IPS-18a (cell line): ENCODE measurements around the gene LRIT2.

Experiments
- H3K27ac ChIP-seq: one replicate; pipeline ENCODE4 v1.5.1; 2013; ENCODE audit warnings: low read length
- H3K27me3 ChIP-seq: one replicate; pipeline ENCODE4 v1.6.1; 2013; ENCODE audit warnings: mild to moderate bottlenecking, low read length; ENCODE audit not compliant: control insufficient read depth, insufficient read depth
- H3K36me3 ChIP-seq: one replicate; pipeline ENCODE4 v1.6.1; 2013; ENCODE audit warnings: low read depth, low read length; ENCODE audit not compliant: control insufficient read depth
- H3K4me1 ChIP-seq: one replicate; pipeline ENCODE4 v1.6.1; 2013; ENCODE audit warnings: low read depth, low read length; ENCODE audit not compliant: control insufficient read depth
- H3K4me3 ChIP-seq: one replicate; pipeline ENCODE4 v1.5.1; 2013; ENCODE audit warnings: low read length
- H3K9ac ChIP-seq: one replicate; pipeline ENCODE4 v1.6.1; 2013; ENCODE audit warnings: mild to moderate bottlenecking, low read length, moderate library complexity
- H3K9me3 ChIP-seq: one replicate; pipeline ENCODE4 v1.6.1; 2013; ENCODE audit warnings: low read depth, low read length; ENCODE audit not compliant: control insufficient read depth

LRIT2 gene

DNA sequence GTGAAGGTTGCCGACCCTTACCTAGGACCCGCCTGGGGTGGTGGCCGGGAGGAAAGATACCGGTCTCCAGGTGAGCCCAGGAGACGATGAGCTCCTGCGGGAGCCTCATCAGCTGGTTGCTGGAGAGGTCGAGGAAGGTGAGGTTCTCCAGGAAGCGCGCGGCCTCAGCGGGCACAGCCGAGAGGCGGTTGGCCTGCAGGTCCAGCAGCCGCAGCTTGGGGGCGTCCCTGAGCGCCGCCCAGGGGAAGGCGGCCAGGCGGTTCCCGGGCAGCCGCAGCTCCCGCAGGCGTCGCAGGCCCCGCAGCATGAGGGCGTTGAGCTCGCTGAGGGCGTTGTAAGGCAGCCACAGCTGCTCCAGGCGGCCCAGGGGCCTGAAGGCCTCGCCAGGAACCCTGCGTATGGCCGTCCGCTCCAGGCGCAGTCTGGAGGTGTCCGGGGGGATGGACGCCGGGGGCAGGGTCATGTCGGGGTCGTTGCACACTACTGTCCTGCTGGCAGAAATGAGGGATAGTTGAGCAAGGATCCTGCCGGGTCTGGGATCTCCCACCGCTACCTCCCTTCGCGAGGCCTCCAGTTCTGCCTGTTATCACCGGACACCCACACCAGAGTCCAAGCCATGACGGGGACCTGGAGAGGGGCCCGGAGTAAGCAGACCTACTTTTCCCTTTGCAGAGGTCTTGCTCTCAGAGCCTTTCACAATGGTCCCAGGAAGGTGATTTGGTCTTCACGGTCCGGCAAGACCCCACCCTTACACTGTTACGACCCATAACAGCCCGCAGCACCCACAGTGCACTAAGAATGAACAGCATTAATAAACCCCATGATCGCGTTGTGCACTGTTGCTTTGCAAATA lies 12.1 kb upstream of the LRIT2 start:
- Histone ChIP-seq H3K4me3 (no peak overlapping the region), H3K27me3 (peaks cover 16% of the 10 kb centered on the region), H3K9me3 (no peaks in the 10 kb centered on the region), H3K36me3 (no peaks in the 10 kb centered on the region), H3K27ac (no peak overlapping the region), H3K9ac (no peak overlapping the region), H3K4me1 (peaks cover 3% of the 10 kb centered on the region)

DNA sequence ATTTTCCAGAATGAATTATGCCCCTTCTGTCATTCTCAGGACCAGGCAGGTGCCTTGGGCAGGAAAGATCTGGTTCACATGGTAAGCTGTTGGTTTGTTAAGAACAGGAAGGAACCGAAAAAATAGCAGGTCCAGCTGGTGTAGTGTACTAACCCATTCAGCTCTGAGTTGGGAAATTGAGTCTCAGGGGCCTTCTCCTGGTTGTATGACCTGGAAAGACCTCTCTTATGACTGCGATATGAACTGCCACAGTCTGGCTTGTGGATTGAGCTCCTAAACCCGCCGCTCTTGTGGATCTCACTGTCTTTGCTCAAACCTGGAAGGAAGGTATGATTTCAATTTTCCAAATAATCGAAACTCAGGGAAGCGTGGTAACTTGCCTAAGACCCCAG lies 11.5 kb upstream of the LRIT2 start:
- peaks cover 16% of the 10 kb centered on the region for H3K27me3 ChIP-seq
- H3K4me1 ChIP-seq = peaks cover 3% of the 10 kb centered on the region
- no peak overlapping the region for H3K27ac ChIP-seq
- no peaks in the 10 kb centered on the region for H3K9me3 ChIP-seq
- H3K9ac ChIP-seq = no peak overlapping the region
- H3K36me3 ChIP-seq = no peaks in the 10 kb centered on the region
- no peak overlapping the region for H3K4me3 ChIP-seq

DNA sequence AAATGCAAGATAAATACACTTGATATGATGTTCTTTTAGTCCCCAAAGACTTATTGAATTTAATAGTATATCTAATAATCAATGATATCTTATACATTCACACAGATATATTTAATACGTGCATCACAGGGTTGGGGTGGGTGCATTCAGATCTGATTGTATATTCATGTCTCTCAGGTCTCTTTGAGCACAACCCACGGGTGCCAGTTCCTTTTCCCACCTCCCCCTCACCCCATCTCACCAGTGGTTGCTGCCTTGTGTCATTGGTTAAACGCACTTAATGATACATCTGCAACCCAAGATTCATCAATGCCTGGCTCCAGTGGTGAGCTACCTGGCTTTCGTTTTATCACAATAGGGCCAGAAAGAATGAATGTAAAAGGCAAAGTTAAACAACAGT lies 9.8 kb upstream of the LRIT2 start:
- Histone ChIP-seq H3K4me3 (no peak overlapping the region), H3K9me3 (no peaks in the 10 kb centered on the region), H3K36me3 (no peaks in the 10 kb centered on the region), H3K9ac (no peak overlapping the region), H3K27ac (no peak overlapping the region), H3K27me3 (peaks cover 16% of the 10 kb centered on the region), H3K4me1 (peaks cover 3% of the 10 kb centered on the region)

DNA sequence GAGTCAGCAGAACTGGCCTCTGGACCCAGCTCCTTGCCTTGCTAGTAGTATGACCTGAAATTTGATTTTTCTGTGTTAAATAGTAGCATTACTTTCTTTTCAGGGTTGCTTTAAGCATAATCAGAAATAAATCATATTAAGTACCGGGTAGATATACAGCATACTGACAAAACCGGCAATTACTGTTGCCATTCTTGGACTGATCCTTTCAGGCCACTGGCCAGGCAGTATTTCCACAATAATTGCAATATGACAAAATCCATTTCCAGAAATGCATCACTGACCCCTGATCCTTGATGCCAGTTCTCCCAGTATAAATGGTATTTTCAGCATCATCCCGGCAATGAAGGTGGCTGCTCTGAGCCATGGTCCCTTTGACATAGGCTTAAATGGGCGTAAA lies 9.1 kb upstream of the LRIT2 start:
- no peaks in the 10 kb centered on the region for H3K9me3 ChIP-seq
- H3K36me3 ChIP-seq = no peaks in the 10 kb centered on the region
- no peak overlapping the region for H3K9ac ChIP-seq
- H3K27ac ChIP-seq = no peak overlapping the region
- no peak overlapping the region for H3K4me3 ChIP-seq
- H3K4me1 ChIP-seq = peaks cover 3% of the 10 kb centered on the region
- H3K27me3 ChIP-seq = peaks cover 16% of the 10 kb centered on the region

DNA sequence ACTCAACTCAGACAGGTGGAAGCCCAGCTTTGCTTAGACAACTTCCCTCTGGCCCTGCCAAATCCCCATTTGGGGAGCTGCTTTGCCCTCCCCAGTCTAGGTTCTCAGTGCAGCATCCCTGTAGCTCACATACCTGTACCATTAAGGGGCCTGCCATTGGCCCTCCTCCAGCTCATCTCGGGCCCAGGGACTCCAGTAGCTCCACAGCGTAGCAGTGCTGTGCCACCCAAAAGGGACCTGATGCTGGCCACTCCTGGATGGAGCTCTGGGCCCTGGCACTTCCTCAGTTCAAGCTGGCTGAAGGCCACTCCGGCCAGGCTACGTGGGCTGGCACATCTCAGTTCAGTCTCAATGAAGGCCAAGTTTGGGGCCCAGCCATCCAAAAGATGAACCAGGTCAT lies 8.6 kb upstream of the LRIT2 start:
- no peak overlapping the region for H3K9ac ChIP-seq
- H3K36me3 ChIP-seq = no peaks in the 10 kb centered on the region
- H3K4me1 ChIP-seq = peaks cover 3% of the 10 kb centered on the region
- no peaks in the 10 kb centered on the region for H3K9me3 ChIP-seq
- H3K27me3 ChIP-seq = peaks cover 16% of the 10 kb centered on the region
- H3K4me3 ChIP-seq = no peak overlapping the region
- H3K27ac ChIP-seq = no peak overlapping the region

DNA sequence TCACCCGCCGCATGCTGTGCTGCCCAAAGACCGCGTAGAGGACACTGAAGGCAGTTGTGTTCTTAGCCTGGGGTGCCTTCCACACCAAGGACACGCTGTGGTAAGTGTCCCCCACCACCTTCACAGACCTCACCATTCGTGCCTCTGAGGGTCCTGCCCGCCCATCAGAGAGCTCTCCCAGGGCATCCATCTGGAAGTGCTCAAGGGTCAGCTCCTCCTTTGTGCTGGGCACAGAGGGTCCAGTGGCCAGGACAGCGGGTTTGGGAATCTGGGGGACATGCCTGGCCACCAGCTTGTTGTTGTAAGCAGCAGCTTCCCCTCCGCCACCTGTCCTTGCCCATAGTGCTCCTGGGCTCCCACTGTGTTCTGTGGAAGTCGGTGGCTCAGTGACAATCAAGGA lies 7.0 kb upstream of the LRIT2 start:
- H3K4me3 ChIP-seq = no peak overlapping the region
- H3K4me1 ChIP-seq = peaks cover 3% of the 10 kb centered on the region
- H3K9me3 ChIP-seq = no peaks in the 10 kb centered on the region
- no peak overlapping the region for H3K9ac ChIP-seq
- H3K36me3 ChIP-seq = no peaks in the 10 kb centered on the region
- H3K27ac ChIP-seq = no peak overlapping the region
- H3K27me3 ChIP-seq = peaks cover 10% of the 10 kb centered on the region

DNA sequence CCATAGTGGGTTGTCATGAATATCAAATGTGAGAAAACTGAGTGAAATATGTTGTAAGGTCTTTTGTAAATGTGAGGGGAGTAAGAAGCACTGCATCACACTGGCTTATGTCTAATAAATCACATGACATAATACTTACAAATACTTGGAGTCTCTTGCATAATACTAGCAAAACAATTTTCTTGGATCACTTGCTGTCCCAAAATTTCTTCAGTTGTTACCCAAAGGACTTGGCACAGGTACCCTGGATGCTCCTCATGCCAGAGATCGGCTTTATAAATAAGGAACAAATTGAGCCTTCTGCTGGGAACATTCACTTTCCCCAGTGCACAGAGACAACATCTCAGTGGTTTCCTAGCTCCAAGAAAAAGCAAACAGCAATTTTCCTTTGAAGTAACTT lies 5.0 kb upstream of the LRIT2 start:
- H3K36me3 ChIP-seq = no peaks in the 10 kb centered on the region
- H3K4me3 ChIP-seq = no peak overlapping the region
- H3K27ac ChIP-seq = no peak overlapping the region
- no peaks in the 10 kb centered on the region for H3K4me1 ChIP-seq
- H3K9ac ChIP-seq = no peak overlapping the region
- no peaks in the 10 kb centered on the region for H3K27me3 ChIP-seq
- no peaks in the 10 kb centered on the region for H3K9me3 ChIP-seq

DNA sequence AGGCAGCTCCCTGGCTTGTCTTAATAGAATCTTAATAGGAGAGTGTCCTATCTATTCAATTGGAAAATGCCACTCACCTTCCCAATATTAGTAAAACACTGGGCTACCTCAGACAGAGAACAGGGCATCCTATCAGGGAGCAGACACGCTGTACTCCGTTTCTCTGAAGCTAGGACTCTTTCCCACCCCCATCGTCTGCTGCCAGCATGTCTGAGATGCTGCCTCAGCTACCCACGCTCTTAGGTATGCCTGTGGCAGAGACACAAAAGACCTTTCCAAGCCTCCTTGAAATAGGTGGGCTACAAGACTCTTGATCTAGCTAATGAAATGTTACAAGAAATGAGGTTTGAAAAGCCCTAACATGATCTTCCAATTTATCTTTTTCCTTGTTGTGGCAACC lies 2.5 kb upstream of the LRIT2 start:
- Histone ChIP-seq H3K4me1 (no peaks in the 10 kb centered on the region), H3K27ac (no peak overlapping the region), H3K4me3 (no peak overlapping the region), H3K9me3 (no peaks in the 10 kb centered on the region), H3K9ac (no peak overlapping the region), H3K27me3 (no peaks in the 10 kb centered on the region), H3K36me3 (no peaks in the 10 kb centered on the region)

DNA sequence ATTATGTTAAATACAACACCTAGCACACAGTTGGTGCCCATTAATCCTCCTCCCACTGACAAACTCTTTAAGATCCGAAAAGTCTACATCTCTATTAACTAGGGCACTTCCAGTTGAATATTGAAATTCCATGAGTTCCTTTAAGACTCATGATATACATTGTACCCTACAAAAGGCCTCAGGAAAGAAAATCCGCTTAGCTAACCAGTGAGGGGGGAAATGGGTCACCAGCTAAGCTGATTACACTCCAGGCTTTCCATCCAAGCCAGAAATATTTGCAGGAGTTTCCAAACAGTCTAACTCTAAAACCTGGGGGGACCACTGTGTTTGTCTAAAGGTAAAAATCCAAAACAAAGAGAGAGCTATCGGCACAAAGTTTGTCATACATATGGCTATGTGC lies 1.3 kb upstream of the LRIT2 start:
- no peak overlapping the region for H3K4me3 ChIP-seq
- H3K4me1 ChIP-seq = no peaks in the 10 kb centered on the region
- no peaks in the 10 kb centered on the region for H3K9me3 ChIP-seq
- no peak overlapping the region for H3K27ac ChIP-seq
- no peaks in the 10 kb centered on the region for H3K36me3 ChIP-seq
- no peak overlapping the region for H3K9ac ChIP-seq
- H3K27me3 ChIP-seq = no peaks in the 10 kb centered on the region

DNA sequence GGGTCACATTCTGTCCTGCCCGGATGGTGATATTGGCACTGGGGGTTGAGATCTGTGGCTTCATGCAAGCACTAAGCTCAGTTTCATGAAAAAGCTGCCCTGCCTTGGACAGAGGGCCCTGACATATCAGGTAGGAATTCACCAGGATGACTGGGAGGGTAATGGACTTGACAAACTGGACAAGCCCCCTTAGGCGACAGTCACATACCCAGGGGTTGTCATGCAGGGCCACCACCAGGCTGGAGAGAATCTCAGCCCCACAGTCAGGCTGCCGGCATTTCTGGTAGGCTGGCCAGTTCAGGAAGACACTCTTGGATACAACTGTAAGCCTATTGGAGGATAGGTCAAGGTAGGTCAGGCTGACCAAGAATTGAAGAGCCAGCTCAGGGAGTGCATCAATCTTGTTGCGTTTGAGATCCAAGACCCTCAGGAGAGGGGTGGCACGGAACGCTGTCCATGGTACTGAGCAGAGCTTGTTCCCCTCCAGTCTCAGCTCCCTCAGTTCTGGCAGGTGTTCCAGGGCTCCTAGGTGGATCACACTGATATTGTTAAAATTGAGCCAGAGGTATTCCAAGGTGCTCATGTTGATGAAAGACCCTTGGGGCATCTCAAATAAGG lies 824 bp downstream of the LRIT2 start:
- Histone ChIP-seq H3K27ac (no peak overlapping the region), H3K27me3 (no peaks in the 10 kb centered on the region), H3K4me1 (no peaks in the 10 kb centered on the region), H3K9me3 (no peaks in the 10 kb centered on the region), H3K4me3 (no peak overlapping the region), H3K36me3 (no peaks in the 10 kb centered on the region), H3K9ac (no peak overlapping the region)

DNA sequence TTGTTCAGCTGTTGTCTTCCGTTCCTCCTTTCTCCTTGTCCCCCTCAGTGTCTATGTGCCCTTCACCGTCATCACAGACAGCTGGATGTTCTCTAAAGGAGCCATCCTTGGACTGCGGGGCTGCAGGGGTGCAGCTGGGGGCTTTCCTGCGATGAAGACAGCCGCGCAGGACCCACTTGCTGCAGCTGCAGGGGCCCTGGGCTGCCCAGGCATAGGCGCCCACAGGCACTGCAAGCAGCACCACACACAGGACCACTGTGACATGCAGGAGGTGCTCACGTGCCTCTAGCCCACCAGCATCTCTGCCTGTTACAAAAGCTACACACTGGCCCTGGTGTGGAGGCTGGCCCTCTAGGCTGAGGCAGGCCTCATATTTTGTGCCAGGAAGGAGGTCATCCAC lies 3.4 kb downstream of the LRIT2 start:
- Histone ChIP-seq H3K4me1 (no peaks in the 10 kb centered on the region), H3K4me3 (no peak overlapping the region), H3K27me3 (no peaks in the 10 kb centered on the region), H3K27ac (no peak overlapping the region), H3K36me3 (no peaks in the 10 kb centered on the region), H3K9ac (no peak overlapping the region), H3K9me3 (no peaks in the 10 kb centered on the region)

DNA sequence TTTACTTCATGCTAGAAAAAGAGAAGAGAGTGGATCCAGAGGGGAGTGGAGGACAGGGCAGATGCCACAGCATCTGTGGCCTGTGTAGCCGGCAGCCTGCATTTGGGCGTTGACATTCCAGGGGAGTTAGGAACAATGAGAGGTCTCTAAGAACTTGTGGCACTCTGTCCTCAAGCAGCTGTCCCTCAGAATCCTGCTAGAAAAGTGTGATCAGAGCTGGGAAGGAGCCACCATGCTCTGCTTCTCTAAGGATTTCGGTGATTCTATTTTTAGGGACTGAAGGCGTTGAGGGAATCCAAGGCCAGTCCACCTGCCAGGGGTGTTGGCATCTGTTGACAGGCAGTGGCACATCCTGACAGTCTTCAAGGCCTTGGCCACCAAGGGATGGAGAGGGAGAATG lies 7.6 kb downstream of the LRIT2 start:
- no peak overlapping the region for H3K9ac ChIP-seq
- no peaks in the 10 kb centered on the region for H3K27me3 ChIP-seq
- H3K27ac ChIP-seq = no peak overlapping the region
- no peak overlapping the region for H3K4me3 ChIP-seq
- H3K36me3 ChIP-seq = no peaks in the 10 kb centered on the region
- H3K9me3 ChIP-seq = no peaks in the 10 kb centered on the region
- H3K4me1 ChIP-seq = no peaks in the 10 kb centered on the region
